Nephron progenitor cell (in vitro differentiated cells): ENCODE data around the gene FOSL1.

Source experiments
- DNase-seq: peaks from one replicate; pipeline ENCODE4 v3.0.0; 2021
- H3K27ac Mint-ChIP-seq: 2 replicates; pipeline ENCODE4 v1.8.0; 2021; ENCODE audit warnings: mild to moderate bottlenecking, moderate library complexity, mixed read lengths
- H3K27me3 Mint-ChIP-seq: 2 replicates; pipeline ENCODE4 v1.8.0; 2021; ENCODE audit warnings: mild to moderate bottlenecking, low read depth, mixed read lengths; ENCODE audit not compliant: poor library complexity
- H3K36me3 Mint-ChIP-seq: 2 replicates; pipeline ENCODE4 v1.8.0; 2021; ENCODE audit warnings: low read depth, mixed read lengths
- H3K4me1 Mint-ChIP-seq: 2 replicates; pipeline ENCODE4 v1.8.0; 2021; ENCODE audit warnings: mixed read lengths
- H3K4me3 Mint-ChIP-seq: 2 replicates; pipeline ENCODE4 v1.8.0; 2021; ENCODE audit warnings: mild to moderate bottlenecking, moderate library complexity, mixed read lengths
- H3K9me3 Mint-ChIP-seq: 2 replicates; pipeline ENCODE4 v1.8.0; 2021; ENCODE audit warnings: mild to moderate bottlenecking, moderate library complexity, mixed read lengths
- TF ChIP-seq, protein P1 (sequence below): fragments of 200-600 bp; sonication (generic); IDR thresholded peaks from 2 replicates; pipeline ENCODE4 v1.5.0; 2021; ENCODE audit warnings: antibody characterized with exemption

The FOSL1 gene

GRCh38 chr11:65869643-65870306 lies 30.4 kb downstream of the FOSL1 start:
- TF ChIP-seq, protein P1, sequence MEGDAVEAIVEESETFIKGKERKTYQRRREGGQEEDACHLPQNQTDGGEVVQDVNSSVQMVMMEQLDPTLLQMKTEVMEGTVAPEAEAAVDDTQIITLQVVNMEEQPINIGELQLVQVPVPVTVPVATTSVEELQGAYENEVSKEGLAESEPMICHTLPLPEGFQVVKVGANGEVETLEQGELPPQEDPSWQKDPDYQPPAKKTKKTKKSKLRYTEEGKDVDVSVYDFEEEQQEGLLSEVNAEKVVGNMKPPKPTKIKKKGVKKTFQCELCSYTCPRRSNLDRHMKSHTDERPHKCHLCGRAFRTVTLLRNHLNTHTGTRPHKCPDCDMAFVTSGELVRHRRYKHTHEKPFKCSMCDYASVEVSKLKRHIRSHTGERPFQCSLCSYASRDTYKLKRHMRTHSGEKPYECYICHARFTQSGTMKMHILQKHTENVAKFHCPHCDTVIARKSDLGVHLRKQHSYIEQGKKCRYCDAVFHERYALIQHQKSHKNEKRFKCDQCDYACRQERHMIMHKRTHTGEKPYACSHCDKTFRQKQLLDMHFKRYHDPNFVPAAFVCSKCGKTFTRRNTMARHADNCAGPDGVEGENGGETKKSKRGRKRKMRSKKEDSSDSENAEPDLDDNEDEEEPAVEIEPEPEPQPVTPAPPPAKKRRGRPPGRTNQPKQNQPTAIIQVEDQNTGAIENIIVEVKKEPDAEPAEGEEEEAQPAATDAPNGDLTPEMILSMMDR, result no peak
- H3K4me1 Mint-ChIP-seq, result peaks cover 46% of the 10 kb centered on the region
- DNase-seq, result no peak
- H3K36me3 Mint-ChIP-seq, result peaks cover 7% of the 10 kb centered on the region
- peak overlapping the region; percentile 73 for H3K27ac Mint-ChIP-seq
- H3K9me3 Mint-ChIP-seq, result no peaks in the 10 kb centered on the region
- no peak overlapping the region for H3K4me3 Mint-ChIP-seq
- no peaks in the 10 kb centered on the region for H3K27me3 Mint-ChIP-seq

GRCh38 chr11:65868907-65869306 lies 31.3 kb downstream of the FOSL1 start:
- Mint-ChIP-seq H3K9me3 (no peaks in the 10 kb centered on the region), H3K27ac (no peak overlapping the region), H3K27me3 (peaks cover 3% of the 10 kb centered on the region), H3K36me3 (peaks cover 7% of the 10 kb centered on the region), H3K4me3 (no peak overlapping the region), H3K4me1 (peaks cover 46% of the 10 kb centered on the region)
- TF ChIP-seq, protein P1, result no peak
- no peak for DNase-seq

GRCh38 chr11:65868076-65868667 lies 32.0 kb downstream of the FOSL1 start:
- Mint-ChIP-seq H3K9me3 (no peaks in the 10 kb centered on the region), H3K4me3 (peak overlapping the region; percentile 72), H3K36me3 (peaks cover 7% of the 10 kb centered on the region), H3K27me3 (peaks cover 6% of the 10 kb centered on the region), H3K27ac (no peak overlapping the region), H3K4me1 (peaks cover 44% of the 10 kb centered on the region)
- TF ChIP-seq, protein P1, result no peak
- no peak for DNase-seq

GRCh38 chr11:65867284-65868071 lies 32.7 kb downstream of the FOSL1 start:
- Mint-ChIP-seq H3K9me3 (no peaks in the 10 kb centered on the region), H3K27me3 (peaks cover 6% of the 10 kb centered on the region), H3K27ac (peak overlapping the region; percentile 54), H3K4me3 (peak overlapping the region; percentile 72), H3K36me3 (peaks cover 12% of the 10 kb centered on the region), H3K4me1 (peaks cover 43% of the 10 kb centered on the region)
- DNase-seq, result peak; percentile 61
- TF ChIP-seq, protein P1, result no peak

DNA sequence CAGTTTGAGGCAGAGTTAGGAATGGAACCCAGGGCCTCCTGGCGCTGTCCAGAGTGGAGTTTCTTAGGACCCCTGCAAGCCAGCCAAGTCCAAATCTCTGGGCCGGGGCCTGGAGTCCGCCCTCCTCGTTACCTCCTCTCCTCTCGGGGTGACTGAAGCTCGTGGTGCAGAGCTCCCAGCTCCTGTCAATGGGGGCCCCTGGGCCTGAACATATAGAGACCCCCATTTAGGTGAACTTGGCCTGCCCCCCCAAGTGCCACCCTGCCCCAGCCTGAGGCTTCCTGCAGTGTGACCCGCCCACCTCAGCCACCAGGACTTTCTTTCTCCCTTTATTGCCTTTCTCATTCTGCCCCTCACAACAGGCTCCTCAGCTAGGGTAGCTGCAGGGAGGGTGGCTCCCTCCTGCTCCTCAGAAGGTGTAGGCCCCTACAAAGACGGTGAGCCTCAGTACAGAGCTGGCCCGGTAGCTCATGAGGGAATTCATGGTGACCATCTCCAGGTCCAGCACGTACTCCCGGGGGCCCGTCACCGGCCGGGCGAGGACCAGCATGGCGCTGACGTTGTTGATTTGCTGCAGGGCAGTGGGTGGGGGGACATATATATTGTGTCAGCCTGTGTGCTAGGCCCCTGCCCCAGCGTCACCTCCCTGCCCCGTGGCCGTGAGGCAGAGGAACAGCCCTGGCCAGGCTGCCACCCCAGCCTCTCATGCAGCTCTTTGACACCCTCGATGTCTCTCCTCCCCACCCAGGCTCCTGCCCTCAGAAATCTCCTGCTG lies 33.5 kb downstream of the FOSL1 start:
- H3K27me3 Mint-ChIP-seq, result peaks cover 6% of the 10 kb centered on the region
- H3K9me3 Mint-ChIP-seq, result no peaks in the 10 kb centered on the region
- peak overlapping the region; percentile 83 for H3K27ac Mint-ChIP-seq
- no peak overlapping the region for H3K4me3 Mint-ChIP-seq
- TF ChIP-seq, protein P1, result no peak
- H3K4me1 Mint-ChIP-seq, result peaks cover 43% of the 10 kb centered on the region
- no peak for DNase-seq
- H3K36me3 Mint-ChIP-seq, result peaks cover 13% of the 10 kb centered on the region
